GM18870 (cell line): ENCODE results near the gene KCNJ4.
"Not testable (repeated sequence)": the region's sequence is repeated elsewhere in the genome, so short reads cannot be mapped to it uniquely, and the experiment has no call there.

Source experiments
- ATAC-seq: cut with Tn5 transposase; IDR thresholded peaks from one replicate; pipeline ENCODE4 v1.9.1; 2021; ENCODE audit warnings: moderate library complexity; ENCODE audit not compliant: unreplicated experiment

The KCNJ4 gene

GRCh38 chr22:38388506-38389427, 66.2 kb downstream of the KCNJ4 start:
- not testable (repeated sequence) for ATAC-seq

- not testable (repeated sequence) for ATAC-seq
These were observed 68.1 kb downstream of the KCNJ4 start for GRCh38 chr22:38386918-38387317.

- ATAC-seq, result no peak
These were observed 71.6 kb downstream of the KCNJ4 start for GRCh38 chr22:38383417-38383816.

- ATAC-seq, result not testable (repeated sequence)
These were observed 73.6 kb downstream of the KCNJ4 start for GRCh38 chr22:38381371-38381770.
